ENCODE data around the gene METTL9.
"Not testable (repeated sequence)": the region's sequence is repeated elsewhere in the genome, so short reads cannot be mapped to it uniquely, and the experiment has no call there.

Gene METTL9

DNA sequence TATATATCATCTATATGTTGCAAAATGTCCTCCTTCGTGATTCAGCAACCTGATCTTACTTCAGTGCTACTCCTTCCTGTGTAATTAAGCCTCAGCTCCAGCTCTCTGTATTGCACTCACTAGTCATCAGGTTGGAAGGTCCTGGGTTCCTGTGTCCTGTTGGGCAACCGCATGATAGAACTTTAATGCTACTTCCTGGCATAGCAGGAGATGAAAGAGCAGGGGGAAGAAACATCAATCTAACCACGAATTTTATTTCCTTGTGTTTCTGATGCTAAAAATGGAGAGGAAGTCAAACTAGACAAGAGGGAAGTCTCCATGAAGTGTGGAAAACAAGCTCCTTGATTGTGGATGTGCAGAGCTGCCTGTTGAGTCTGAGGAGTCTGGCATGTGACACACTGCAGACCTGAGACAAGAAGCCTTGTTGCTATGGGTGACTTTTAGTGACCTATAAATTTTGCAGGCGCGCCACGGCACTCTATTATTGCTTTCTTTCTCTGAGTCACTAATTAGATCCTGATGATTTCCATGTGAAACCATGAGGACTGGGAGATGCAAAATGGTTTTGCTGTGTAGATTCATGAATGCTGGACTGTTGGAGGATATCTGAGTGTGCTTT lies 27.4 kb downstream of the METTL9 start:
- DNase-seq (ENCODE audit: low read depth in 2 of 2), result peak; percentile 72 to 94
- no peak overlapping the region for H3K4me3 ChIP-seq (replicated peaks in 1 of 2; ENCODE audit: low read depth in 2 of 2, low read length in 2 of 2)

DNA sequence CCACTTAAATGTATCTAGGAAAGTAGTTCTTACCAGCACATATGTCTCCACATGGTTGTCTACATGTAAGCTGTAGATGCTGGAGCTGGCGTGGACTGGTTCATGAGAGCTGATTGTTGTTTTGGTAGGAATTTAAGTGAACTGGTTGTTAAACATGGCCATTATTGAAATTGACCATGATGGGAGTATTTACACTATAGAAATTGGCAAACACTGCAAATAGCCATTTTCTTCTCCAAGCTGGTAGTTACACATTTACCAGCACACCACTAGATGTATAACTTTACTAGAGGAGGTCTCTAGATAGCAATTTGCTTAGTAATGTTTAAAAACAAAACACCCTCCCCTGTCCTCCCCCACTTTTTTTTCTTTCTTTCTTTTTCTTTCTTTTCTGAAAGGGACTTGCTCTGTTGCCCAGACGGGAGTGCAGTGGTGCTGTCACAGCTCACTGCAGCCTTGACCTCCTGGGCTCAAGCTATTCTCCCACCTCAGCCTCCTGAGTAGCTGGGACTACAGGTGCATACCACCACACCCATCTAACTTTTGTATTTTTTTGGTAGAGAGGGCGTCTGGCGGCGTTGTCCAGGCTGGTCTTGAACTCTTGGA lies 28.8 kb downstream of the METTL9 start:
- TF ChIP-seq, protein P1, sequence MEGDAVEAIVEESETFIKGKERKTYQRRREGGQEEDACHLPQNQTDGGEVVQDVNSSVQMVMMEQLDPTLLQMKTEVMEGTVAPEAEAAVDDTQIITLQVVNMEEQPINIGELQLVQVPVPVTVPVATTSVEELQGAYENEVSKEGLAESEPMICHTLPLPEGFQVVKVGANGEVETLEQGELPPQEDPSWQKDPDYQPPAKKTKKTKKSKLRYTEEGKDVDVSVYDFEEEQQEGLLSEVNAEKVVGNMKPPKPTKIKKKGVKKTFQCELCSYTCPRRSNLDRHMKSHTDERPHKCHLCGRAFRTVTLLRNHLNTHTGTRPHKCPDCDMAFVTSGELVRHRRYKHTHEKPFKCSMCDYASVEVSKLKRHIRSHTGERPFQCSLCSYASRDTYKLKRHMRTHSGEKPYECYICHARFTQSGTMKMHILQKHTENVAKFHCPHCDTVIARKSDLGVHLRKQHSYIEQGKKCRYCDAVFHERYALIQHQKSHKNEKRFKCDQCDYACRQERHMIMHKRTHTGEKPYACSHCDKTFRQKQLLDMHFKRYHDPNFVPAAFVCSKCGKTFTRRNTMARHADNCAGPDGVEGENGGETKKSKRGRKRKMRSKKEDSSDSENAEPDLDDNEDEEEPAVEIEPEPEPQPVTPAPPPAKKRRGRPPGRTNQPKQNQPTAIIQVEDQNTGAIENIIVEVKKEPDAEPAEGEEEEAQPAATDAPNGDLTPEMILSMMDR (IDR thresholded peaks at IDR 0.05; ENCODE audit: low read depth, low read length), result no peak
- no peak for DNase-seq (ENCODE audit: low read depth in 2 of 2)
- no peak overlapping the region for H3K4me3 ChIP-seq (replicated peaks in 1 of 2; ENCODE audit: low read depth in 2 of 2, low read length in 2 of 2)

More for the DNA sequence above, 27.4 kb downstream of the METTL9 start:
- TF ChIP-seq, protein P1 (IDR thresholded peaks at IDR 0.05; ENCODE audit: low read depth, low read length), result no peak

DNA sequence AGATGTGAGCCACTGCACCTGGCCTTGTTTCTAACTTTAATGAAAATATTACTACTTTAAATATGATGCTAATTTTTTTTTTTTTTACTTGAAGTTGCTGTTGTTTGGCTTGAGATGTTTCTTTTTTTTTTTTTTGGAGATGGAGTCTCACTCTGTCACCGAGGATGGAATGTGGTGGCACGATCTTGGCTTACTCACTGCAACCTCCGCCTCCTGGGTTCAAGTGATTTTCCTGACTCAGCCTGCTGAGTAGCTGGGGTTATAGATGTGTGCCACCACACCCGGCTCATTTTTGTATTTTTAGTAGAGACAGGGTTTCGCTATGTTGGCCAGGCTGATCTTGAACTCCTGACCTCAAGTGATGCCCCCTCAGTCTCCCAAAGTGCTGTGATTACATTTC lies 29.4 kb downstream of the METTL9 start:
- H3K4me3 ChIP-seq (replicated peaks in 1 of 2; ENCODE audit: low read depth in 2 of 2, low read length in 2 of 2), result no peak overlapping the region
- TF ChIP-seq, protein P1 (IDR thresholded peaks at IDR 0.05; ENCODE audit: low read depth, low read length), result no peak
- peak in 1 of 2 donors; percentile 76 for DNase-seq (ENCODE audit: low read depth in 2 of 2)

DNA sequence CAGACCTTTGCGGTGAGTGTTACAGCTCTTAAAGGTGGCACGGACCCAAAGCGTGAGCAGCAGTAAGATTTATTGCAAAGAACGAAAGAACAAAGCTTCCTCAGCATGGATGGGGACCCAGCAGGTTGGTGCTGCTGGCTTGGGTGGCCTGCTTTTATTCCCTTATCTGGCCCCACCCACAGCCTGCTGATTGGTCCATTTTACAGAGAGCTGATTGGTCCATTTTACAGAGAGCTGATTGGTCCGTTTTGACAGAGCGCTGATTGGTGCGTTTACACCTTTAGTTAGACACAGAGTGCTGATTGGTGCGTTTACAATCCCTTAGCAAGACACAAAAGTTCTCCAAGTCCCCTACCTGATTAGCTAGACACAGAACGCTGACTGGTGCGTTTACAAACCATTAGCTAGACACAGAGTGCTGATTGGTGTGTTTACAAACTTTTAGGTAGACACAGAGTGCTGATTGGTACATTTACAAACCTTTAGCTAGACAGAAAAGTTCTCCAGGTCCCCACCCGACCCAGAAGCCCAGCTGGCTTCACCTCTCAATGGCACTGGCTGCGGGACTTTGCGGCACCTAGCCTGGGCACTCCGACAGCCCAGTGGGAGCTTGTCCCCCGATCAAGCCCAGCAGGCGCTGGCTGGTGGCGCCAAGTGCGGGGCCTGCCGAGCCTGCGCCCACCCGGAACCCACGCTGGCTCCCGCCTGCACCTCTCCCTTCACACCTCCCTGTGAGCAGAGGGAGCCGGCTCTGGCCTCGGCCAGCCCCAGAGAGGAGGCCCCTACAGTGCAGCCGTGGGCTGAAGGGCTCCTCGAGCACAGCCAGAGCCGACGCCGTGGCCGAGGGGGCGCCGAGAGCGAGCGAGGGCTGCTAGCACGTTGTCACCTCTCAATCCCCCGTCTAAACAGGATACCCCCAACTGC lies 30.5 kb downstream of the METTL9 start:
- DNase-seq (ENCODE audit: low read depth in 2 of 2); H3K4me3 ChIP-seq (replicated peaks in 1 of 2; ENCODE audit: low read depth in 2 of 2, low read length in 2 of 2): not testable (repeated sequence)

DNA sequence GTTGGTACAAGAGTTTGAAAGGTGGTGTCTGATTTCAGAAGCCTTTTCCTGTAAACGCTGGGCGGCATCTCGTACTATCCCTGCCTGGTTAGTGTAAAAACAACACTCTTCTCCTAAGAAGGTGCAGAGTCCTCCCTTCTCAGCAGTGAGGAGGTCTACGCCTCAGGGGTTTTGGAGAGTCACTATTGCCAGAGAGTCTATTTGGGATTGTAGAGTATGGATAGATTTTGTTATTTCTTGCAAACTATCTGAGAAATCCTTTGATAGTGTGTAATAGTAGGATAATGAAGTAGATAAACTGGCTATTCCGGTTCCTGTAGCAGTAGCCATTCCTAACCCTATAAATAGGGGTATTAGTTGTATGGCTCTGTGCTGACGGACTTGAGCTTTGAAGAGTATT lies 31.5 kb downstream of the METTL9 start:
- DNase-seq (ENCODE audit: low read depth in 2 of 2); H3K4me3 ChIP-seq (replicated peaks in 1 of 2; ENCODE audit: low read depth in 2 of 2, low read length in 2 of 2): not testable (repeated sequence)

DNA sequence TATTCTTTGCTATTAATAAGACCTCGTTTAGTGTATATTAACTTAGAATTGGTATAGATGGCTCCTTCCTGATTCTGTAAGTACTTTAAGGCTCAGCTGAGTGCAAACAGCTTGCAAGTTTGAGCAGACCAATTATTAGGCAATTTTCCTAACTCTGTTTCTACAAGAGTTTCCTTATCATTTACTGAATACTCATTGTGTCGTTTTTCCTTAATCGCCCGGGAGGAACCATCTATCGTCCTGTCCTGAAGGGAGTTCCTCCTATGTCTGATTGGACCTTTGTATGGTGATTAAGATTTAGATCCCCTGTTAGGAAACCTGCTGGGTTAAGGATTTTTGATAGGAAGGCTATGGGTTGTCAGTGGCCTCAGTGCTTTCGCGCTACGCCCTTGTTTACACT lies 32.0 kb downstream of the METTL9 start:
- H3K4me3 ChIP-seq (replicated peaks in 1 of 2; ENCODE audit: low read depth in 2 of 2, low read length in 2 of 2); DNase-seq (ENCODE audit: low read depth in 2 of 2): not testable (repeated sequence)

DNA sequence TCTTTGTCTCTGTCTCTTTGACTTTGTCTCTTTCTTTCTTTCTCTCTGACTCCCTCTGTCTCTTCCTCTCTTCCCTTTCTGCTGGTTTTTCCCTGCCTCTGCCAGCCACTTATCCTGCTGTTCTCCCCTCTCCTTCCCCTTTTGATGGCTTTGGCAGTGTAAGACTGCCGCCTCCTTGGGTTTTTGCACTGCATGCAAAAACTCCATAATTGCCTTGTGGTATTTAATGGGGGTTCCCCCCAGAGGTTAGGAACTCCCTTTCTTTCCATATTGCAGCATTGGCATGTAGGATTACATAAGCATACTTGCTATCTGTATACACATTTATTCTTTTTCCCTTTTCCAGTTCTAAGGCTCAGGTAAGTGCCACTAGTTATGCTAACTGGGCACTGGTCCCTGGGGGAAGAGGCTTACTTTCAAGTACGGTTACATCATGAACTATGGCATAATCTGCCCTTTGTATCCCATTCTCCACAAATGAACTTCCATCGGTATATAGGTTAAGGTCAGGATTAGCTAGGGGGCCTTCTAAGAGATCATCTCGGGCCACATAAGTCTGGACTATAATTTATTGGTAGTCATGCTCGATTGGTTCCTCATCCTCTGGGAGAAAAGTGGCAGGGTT lies 32.7 kb downstream of the METTL9 start:
- not testable (repeated sequence) for H3K4me3 ChIP-seq (replicated peaks in 1 of 2; ENCODE audit: low read depth in 2 of 2, low read length in 2 of 2); DNase-seq (ENCODE audit: low read depth in 2 of 2)

DNA sequence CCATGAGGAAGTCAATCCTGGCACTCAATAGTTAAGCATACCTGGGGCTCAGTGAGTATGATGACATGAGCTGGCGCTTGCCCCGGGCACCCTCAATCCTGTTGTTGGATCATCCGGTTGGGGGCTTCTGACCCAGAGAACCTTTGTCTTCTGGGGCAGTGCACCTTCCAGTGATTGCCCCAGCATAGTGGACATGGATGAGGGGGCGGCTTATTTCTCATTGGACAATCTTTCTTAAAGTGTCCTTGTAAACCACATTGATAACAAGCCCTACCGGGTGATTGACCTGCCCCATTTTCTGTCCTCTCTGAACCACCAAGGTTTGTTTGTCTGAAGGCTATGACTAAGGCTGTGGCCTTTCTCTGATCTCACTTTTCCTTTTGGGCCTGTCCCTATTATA lies 34.8 kb downstream of the METTL9 start:
- no peak for DNase-seq (ENCODE audit: low read depth in 2 of 2)
- TF ChIP-seq, protein P1 (IDR thresholded peaks at IDR 0.05; ENCODE audit: low read depth, low read length), result no peak
- no peak overlapping the region for H3K4me3 ChIP-seq (replicated peaks in 1 of 2; ENCODE audit: low read depth in 2 of 2, low read length in 2 of 2)

DNA sequence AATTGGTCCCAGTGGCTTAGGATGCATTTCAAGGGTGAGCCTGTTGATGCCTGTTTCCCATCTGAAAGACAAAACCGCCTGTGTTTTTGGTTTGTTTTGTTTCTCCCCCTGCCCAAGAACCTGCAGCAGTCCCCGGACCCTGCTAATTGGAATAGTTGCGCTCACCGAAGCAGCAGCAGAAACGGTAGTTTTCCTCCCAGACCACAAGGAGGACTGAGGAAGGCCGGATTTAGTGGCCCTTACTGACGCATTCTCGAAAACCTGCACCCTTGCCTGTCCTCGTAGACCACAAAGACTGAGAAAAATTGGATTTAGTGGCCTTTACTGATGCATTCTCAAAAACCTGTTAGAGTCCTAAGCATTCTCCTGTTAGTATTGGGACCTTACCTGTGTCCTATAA lies 36.3 kb downstream of the METTL9 start:
- DNase-seq (ENCODE audit: low read depth in 2 of 2); H3K4me3 ChIP-seq (replicated peaks in 1 of 2; ENCODE audit: low read depth in 2 of 2, low read length in 2 of 2): not testable (repeated sequence)
